Kasumi-1 (cell line): ENCODE data around the gene EIF4G1.
A peak's percentile ranks its signal among the peaks of the same experiment; 100 is the strongest.

Experiments used
- DNase-seq, 2 experiments: peaks; one replicate each; lab custom pipeline; 2025; lab: John Stamatoyannopoulos, UW

The EIF4G1 gene

GRCh38 chr3:184305577-184305976 is 8.8 kb upstream of the EIF4G1 start:
- peak; percentile 33 to 49 for DNase-seq

- DNase-seq, result no peak
These were observed 7.9 kb upstream of the EIF4G1 start for GRCh38 chr3:184306341-184306972.

GRCh38 chr3:184307915-184308314 is 6.5 kb upstream of the EIF4G1 start:
- no peak for DNase-seq

GRCh38 chr3:184308744-184309143 is 5.7 kb upstream of the EIF4G1 start:
- no peak for DNase-seq

- DNase-seq, result no peak
These were observed 2.8 kb upstream of the EIF4G1 start for GRCh38 chr3:184311633-184312032.

GRCh38 chr3:184314700-184315542 is 515 bp downstream of the EIF4G1 start:
- DNase-seq, result peak; percentile 8 to 19

GRCh38 chr3:184315543-184315867 is 1.1 kb downstream of the EIF4G1 start:
- no peak for DNase-seq

GRCh38 chr3:184315871-184316661 is 1.7 kb downstream of the EIF4G1 start:
- no peak for DNase-seq

GRCh38 chr3:184316792-184317191 is 2.4 kb downstream of the EIF4G1 start:
- DNase-seq, result no peak

- no peak for DNase-seq
These were observed 2.8 kb downstream of the EIF4G1 start for GRCh38 chr3:184317201-184317600.

- peak; percentile 72 to 74 for DNase-seq
These were observed 5.7 kb downstream of the EIF4G1 start for GRCh38 chr3:184320104-184320445.

GRCh38 chr3:184321666-184322065 is 7.3 kb downstream of the EIF4G1 start:
- no peak for DNase-seq

- no peak for DNase-seq
These were observed 8.5 kb downstream of the EIF4G1 start for GRCh38 chr3:184322731-184323487.

GRCh38 chr3:184323696-184324095 is 9.3 kb downstream of the EIF4G1 start:
- DNase-seq, result no peak

GRCh38 chr3:184325269-184325668 is 10.9 kb downstream of the EIF4G1 start:
- DNase-seq, result no peak

GRCh38 chr3:184325715-184326369 is 11.4 kb downstream of the EIF4G1 start:
- DNase-seq, result no peak

GRCh38 chr3:184327171-184327570 is 12.8 kb downstream of the EIF4G1 start:
- no peak for DNase-seq

- no peak for DNase-seq
These were observed 14.1 kb downstream of the EIF4G1 start for GRCh38 chr3:184328516-184328915.

GRCh38 chr3:184332370-184333090 is 18.1 kb downstream of the EIF4G1 start:
- no peak for DNase-seq

GRCh38 chr3:184333190-184333589 is 18.8 kb downstream of the EIF4G1 start:
- DNase-seq, result no peak

- no peak for DNase-seq
These were observed 19.3 kb downstream of the EIF4G1 start for GRCh38 chr3:184333700-184334099.
